ENCODE data around the gene FOXG1.

The FOXG1 gene

DNA sequence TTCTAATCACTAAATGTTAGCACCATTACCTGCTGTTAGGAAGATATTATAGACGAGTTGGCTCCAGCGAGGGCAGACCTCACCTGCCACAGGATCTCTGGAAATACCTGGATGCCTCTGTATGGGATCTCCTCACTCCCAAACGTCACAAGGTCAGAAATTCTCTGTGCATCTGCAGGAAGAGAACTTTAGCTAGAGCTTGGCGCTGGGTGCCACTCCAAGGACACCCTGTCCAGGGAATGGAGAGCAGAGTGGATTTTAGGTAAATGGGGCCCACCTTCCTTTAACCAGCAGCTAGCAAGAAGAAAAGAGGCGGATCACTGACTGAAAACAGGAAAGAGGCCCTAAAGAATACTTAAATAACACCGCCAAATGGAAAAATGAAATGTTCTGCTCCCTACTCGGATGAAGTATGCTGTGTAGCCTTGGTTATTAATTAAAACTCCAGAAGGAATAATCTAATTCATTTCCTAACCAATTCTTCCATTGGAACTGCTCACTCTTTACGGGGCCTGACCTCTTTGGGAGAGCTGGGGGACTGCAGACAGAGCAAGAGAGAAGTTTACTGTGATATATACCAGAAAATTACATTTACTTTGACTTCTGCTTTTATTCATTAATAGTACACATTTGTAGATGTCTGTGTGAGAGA, 4.2 kb upstream of the FOXG1 start:
- no peak for DNase-seq

DNA sequence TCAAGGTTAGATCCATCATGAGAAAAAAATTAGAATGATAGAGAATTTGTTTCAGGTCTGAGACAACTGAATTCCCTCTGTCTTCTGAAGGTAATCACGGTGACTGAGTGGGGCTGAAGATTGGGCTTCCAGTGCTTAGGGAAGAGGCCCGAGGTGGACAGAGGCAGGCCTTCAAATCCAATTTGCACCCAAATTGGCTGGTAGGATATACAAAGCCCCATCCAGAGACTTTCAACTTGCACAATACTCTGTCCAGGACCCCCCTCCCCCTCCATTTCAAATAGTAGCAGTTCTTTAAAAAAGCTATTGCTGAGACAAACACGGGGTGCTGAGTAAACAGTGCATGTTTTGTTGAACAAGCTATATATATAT, 3.6 kb upstream of the FOXG1 start:
- no peak for DNase-seq

DNA sequence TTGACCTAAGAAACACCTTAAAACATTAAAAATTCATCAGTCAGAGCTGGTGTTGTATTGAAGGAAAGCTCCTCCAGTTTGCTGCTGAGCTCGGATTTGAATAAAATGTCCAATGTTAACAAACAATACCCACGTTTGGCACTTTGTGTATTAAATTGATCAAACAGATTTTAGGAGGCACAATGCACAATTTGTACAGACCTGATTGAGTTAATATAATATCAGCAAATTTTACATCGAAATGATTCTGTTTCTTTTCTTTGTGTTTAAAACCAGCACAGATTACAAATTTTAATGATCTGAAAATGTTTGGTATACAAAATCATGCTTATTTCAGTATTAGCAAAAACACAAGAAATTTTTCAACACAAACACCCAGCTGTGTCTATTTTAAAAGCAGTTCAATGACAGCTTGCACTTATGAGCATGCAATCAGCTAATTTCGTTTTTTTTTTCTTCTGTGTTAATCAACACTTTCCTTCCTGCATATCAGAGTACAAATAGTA, 2.8 kb upstream of the FOXG1 start:
- DNase-seq, result no peak

DNA sequence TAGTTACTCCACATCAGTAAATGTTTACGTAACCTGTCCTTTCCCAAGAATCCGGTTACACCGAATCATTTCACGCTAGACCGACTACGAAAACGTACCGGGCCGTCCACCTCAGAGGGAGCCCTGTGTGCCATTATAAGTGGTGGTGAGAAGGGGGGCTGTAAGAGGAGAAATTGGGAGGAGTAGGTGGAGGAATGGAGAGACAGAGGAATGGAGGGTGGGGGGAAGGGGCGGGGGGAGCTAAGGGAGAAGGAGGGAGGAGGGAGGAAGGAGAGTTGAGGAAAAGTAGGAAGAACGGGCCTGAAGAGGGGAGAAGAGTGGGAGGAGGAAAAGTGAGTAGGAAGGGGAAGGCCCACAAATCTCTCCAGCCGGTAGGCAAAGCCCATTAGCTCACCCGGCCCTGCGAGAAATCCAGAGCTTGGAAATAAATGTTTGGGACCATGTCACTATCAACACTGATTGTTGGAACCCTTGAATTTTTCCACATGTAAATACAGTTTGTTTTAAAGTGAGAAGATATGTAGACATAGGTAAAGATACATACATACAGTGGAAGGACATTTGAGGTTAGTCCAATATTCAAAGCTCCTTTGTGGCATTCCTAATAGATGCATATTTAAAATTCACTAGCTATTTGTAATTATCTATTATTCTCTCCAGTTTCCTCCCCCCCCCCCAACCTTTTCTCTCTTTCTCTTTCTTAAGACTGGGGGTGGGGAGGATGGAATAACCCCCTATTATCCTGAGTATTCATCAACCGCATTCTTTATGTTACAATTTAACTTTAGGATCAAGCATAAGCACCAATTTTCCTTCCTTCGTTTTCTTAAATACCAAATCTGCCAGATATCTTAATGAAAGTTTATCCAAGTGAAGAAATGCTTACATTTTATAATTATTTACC, 2.1 kb upstream of the FOXG1 start:
- no peak for DNase-seq

GRCh38 chr14:28765169-28765830, 1.3 kb upstream of the FOXG1 start:
- no peak for DNase-seq

DNA sequence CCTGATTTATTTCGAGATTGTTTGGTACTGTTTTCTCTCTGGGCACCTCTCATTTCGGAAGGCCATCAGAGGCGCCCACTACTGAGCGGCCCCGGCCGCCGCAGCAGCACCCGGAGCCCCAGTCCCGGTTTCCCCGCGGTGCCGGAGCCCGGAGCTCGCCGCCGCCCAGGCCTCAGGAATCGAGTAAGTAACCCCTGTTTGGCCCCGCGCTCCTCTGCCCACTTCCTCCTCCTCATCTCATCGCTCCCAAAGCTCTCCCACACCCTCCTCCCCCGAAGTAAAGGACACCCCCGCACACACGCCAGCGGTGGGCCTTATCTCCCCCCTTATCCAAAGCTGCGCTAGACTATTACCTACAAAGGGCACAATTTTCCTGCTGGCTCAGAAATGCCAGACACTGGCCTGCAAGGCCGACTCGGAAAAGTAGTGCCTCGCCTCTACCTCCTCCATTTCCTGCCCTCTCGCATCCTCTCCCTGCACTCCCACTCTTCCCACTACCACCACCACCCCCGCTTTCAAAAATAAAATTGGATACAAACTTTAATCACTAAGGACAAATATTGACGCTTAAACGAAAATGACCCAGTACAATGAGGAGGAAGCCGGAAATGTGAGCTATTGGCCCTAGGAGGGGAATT, 637 bp upstream of the FOXG1 start:
- DNase-seq, result no peak

GRCh38 chr14:28767030-28767852, 654 bp downstream of the FOXG1 start:
- no peak for DNase-seq

DNA sequence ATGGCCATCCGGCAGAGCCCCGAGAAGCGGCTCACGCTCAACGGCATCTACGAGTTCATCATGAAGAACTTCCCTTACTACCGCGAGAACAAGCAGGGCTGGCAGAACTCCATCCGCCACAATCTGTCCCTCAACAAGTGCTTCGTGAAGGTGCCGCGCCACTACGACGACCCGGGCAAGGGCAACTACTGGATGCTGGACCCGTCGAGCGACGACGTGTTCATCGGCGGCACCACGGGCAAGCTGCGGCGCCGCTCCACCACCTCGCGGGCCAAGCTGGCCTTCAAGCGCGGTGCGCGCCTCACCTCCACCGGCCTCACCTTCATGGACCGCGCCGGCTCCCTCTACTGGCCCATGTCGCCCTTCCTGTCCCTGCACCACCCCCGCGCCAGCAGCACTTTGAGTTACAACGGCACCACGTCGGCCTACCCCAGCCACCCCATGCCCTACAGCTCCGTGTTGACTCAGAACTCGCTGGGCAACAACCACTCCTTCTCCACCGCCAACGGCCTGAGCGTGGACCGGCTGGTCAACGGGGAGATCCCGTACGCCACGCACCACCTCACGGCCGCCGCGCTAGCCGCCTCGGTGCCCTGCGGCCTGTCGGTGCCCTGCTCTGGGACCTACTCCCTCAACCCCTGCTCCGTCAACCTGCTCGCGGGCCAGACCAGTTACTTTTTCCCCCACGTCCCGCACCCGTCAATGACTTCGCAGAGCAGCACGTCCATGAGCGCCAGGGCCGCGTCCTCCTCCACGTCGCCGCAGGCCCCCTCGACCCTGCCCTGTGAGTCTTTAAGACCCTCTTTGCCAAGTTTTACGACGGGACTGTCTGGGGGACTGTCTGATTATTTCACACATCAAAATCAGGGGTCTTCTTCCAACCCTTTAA, 1.5 kb downstream of the FOXG1 start:
- DNase-seq, result no peak

DNA sequence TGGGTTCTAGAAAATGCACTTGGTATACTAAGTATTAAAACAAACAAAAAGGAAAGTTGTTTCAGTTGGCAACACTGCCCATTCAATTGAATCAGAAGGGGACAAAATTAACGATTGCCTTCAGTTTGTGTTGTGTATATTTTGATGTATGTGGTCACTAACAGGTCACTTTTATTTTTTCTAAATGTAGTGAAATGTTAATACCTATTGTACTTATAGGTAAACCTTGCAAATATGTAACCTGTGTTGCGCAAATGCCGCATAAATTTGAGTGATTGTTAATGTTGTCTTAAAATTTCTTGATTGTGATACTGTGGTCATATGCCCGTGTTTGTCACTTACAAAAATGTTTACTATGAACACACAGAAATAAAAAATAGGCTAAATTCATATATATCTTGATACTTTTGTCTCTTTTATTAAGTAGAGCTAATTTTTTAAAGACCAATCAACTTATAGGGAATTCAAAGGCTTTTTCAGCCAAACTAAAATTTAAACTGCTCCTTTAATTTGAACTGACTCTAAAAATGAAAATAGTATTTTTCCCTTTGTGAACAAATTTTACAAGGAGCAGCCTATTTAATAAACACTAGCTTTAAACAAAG, 2.8 kb downstream of the FOXG1 start:
- no peak for DNase-seq

GRCh38 chr14:28770061-28770460, 3.5 kb downstream of the FOXG1 start:
- no peak for DNase-seq

DNA sequence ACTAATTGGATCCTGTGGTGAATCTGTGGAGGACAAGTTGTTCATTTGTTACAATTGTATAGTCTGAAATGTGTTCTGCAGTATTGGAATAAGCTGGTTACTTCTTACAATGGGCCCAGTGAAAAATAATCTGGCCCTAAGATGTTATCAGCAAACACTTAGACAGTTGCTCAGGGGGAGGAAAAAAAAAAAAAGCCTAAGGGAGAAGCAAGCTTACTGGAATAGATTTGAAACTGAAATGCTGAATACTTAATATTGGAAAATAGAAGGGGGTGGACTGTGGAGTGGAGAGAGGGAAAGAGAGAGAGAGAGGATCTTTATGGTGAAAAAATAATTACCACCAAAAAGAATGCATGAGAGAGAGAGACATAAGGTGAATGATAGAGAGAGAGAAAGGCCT, 4.0 kb downstream of the FOXG1 start:
- DNase-seq, result no peak

- DNase-seq, result no peak
Measured at GRCh38 chr14:28771168-28771567, 4.6 kb downstream of the FOXG1 start.

- no peak for DNase-seq
Measured at GRCh38 chr14:28772613-28773012, 6.0 kb downstream of the FOXG1 start.

- DNase-seq, result no peak
Measured at GRCh38 chr14:28773176-28773575, 6.6 kb downstream of the FOXG1 start.

GRCh38 chr14:28773861-28774691, 7.5 kb downstream of the FOXG1 start:
- no peak for DNase-seq

GRCh38 chr14:28774764-28775735, 8.5 kb downstream of the FOXG1 start:
- DNase-seq, result no peak

DNA sequence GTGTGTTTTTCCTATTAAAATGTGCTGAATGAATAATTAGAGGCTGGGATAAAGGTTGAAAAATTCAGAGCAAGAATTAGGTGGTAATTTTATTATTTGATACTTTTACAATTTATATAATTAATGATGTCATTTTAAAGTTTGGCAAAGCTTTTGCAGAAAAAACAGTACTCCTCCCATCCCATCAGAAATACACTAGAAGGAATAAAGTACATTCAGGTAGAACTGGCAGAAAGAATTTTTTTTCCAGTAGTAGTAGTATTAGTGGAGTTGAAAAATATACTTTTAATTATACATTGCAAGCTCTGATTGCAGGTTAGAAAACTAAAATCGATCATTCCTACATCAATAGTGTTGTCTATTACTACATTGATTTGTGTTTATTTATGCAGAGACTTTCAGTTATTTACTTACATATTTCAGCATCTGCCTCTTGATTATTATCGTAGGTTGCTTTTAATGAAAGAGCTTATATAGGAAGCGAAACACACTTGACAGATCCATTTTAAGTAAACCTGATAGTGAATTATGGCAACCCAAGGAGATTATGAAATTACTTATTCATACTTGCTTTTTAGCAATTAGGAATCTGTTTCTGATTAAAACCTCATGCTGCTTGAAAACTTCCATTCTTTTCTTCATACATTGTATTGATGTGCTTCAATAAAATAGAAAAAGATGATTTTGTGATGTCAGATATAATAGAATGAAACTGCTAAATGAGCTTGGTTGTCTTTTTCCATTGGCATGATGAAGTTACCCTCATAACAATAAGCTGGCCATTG, 10.1 kb downstream of the FOXG1 start:
- no peak for DNase-seq
